HCT116 (cell line): ENCODE results near the gene TTC9. TPM values are rescaled to one million over a fixed set of nuclear protein-coding genes. Genes with fewer than 3 reads are reported as not detected.

ENCODE experiments used
- ATAC-seq: fragments of 200-7000 bp; cut with Tn5 transposase; 2 replicates; pipeline ENCODE4 v1.9.1; 2020; ENCODE audit warnings: mild to moderate bottlenecking, moderate library complexity
- BruUV-seq: library from RNA; stranded (reverse); fragments of 400-500 nt; replicated peaks from 2 replicates; lab custom pipeline; 2021; lab: Mats Ljungman, UMichigan
- CTCF ChIA-PET: fragments of 300-600 bp; sonication (Branson Sonifier 250); formaldehyde crosslinking; loops from one replicate; lab custom pipeline; 2021; ENCODE audit warnings: antibody characterized with exemption; lab: Charles Lee
- POLR2A ChIA-PET: fragments of 300-600, 350-600 bp; sonication (Branson Sonifier 250); formaldehyde crosslinking; loops from one replicate; lab custom pipeline; 2021; ENCODE audit warnings: antibody characterized with exemption; lab: Charles Lee
- RAD21 ChIA-PET, 2 experiments: fragments of 300-600 bp; sonication (Branson Sonifier 250); formaldehyde crosslinking; loops; one replicate each; lab custom pipeline; 2023; ENCODE audit warnings: low total read pairs in 2 of 2; ENCODE audit not compliant: uncharacterized antibody in 2 of 2, unreplicated experiment in 2 of 2, low non-redundant PET in 1 of 2; lab: Charles Lee
- DNase-seq: peaks from one replicate; pipeline ENCODE4 v3.0.0-alpha.2; 2010; ENCODE audit warnings: low read depth, low spot score
- H2AFZ ChIP-seq: fragments of 200-600 bp; shearing (Covaris generic), sonication (generic); 2 replicates; pipeline ENCODE4 v1.6.1; 2017; ENCODE audit warnings: low read depth, mixed run types, mixed read lengths, antibody characterized with exemption, low read length; ENCODE audit not compliant: poor library complexity, severe bottlenecking
- H3K27ac ChIP-seq: 2 replicates; pipeline ENCODE4 v1.5.1; 2012; ENCODE audit warnings: low read depth, low read length
- H3K27me3 ChIP-seq: fragments of 200-600 bp; sonication (generic); 2 replicates; pipeline ENCODE4 v1.6.1; 2016; ENCODE audit warnings: mixed run types, low read length, mixed read lengths; ENCODE audit not compliant: insufficient read depth
- H3K36me3 ChIP-seq, 2 experiments: fragments of 200-500 bp in 1 of 2; fragments of 200-600 bp in 1 of 2; sonication (Bioruptor generic) in 1 of 2; sonication (generic) in 1 of 2; 2 replicates each; pipeline versions ENCODE4 v1.5.1 to v1.6.1; 2014 to 2016; ENCODE audit warnings: low read length in 2 of 2, inconsistent platforms in 1 of 2, mixed read lengths in 1 of 2, mixed run types in 1 of 2; ENCODE audit not compliant: insufficient read depth in 2 of 2, control insufficient read depth in 1 of 2
- H3K4me1 ChIP-seq, 2 experiments: fragments of 200-600 bp in 1 of 2; sonication (generic) in 1 of 2; 2 replicates each; pipeline versions ENCODE4 v1.5.1 to v1.6.1; 2012 to 2017; ENCODE audit warnings: low read length in 2 of 2, inconsistent platforms in 1 of 2, mild to moderate bottlenecking in 1 of 2, mixed read lengths in 1 of 2, mixed run types in 1 of 2, moderate library complexity in 1 of 2; ENCODE audit not compliant: insufficient read depth in 2 of 2, control insufficient read depth in 1 of 2
- H3K4me2 ChIP-seq: fragments of 200-600 bp; sonication (generic); 2 replicates; pipeline ENCODE4 v1.6.1; 2017; ENCODE audit warnings: mixed run types, low read length, mixed read lengths
- H3K4me3 ChIP-seq, 2 experiments: fragments of 200-600 bp in 1 of 2; sonication (generic) in 1 of 2; replicated peaks in 1 of 2; 2 replicates each; pipeline ENCODE4 v1.5.1; 2011 to 2016; ENCODE audit warnings: low read length in 2 of 2, control low read depth in 1 of 2, low read depth in 1 of 2, mild to moderate bottlenecking in 1 of 2, mixed read lengths in 1 of 2, mixed run types in 1 of 2
- H3K79me2 ChIP-seq: fragments of 200-600 bp; sonication (generic); 2 replicates; pipeline ENCODE4 v1.6.1; 2017; ENCODE audit warnings: mild to moderate bottlenecking, mixed run types, low read length, moderate library complexity, mixed read lengths; ENCODE audit not compliant: insufficient read depth
- H3K9ac ChIP-seq: fragments of 200-600 bp; sonication (generic); 2 replicates; pipeline ENCODE4 v1.6.1; 2016; ENCODE audit warnings: low read length, mixed read lengths
- H3K9me2 ChIP-seq: fragments of 200-600 bp; sonication (generic), shearing (Covaris generic); 2 replicates; pipeline ENCODE4 v1.6.1; 2017; ENCODE audit warnings: mixed run types, mild to moderate bottlenecking, moderate library complexity; ENCODE audit not compliant: insufficient read depth
- H3K9me3 ChIP-seq, 2 experiments: fragments of 200-500 bp in 1 of 2; fragments of 200-600 bp in 1 of 2; sonication (Bioruptor generic) in 1 of 2; sonication (generic) in 1 of 2; 2 replicates each; pipeline ENCODE4 v1.6.1; 2014 to 2017; ENCODE audit warnings: low read length in 2 of 2, mixed read lengths in 2 of 2, inconsistent platforms in 1 of 2, low read depth in 1 of 2, mild to moderate bottlenecking in 1 of 2, mixed run types in 1 of 2, moderate library complexity in 1 of 2; ENCODE audit not compliant: control insufficient read depth in 1 of 2, insufficient read depth in 1 of 2
- H4K20me1 ChIP-seq: fragments of 200-600 bp; sonication (generic), shearing (Covaris generic); 2 replicates; pipeline ENCODE4 v1.6.1; 2017; ENCODE audit warnings: mixed run types, mild to moderate bottlenecking, moderate library complexity; ENCODE audit not compliant: insufficient read depth
- CBX3 ChIP-seq: IDR thresholded peaks from 2 replicates; pipeline ENCODE4 v1.6.1; 2012; ENCODE audit warnings: low read depth
- EGR1 ChIP-seq: IDR thresholded peaks from 2 replicates; pipeline ENCODE4 v1.6.1; 2012; ENCODE audit warnings: low read depth
- ELF1 ChIP-seq: IDR thresholded peaks from 2 replicates; pipeline ENCODE4 v1.6.1; 2012; ENCODE audit warnings: low read depth, borderline replicate concordance
- EZH2 ChIP-seq: fragments of 200-600 bp; sonication (generic); IDR thresholded peaks from 2 replicates; pipeline ENCODE4 v1.6.1; 2017; ENCODE audit warnings: antibody characterized with exemption, mixed run types
- EZH2phosphoT487 ChIP-seq: fragments of 200-600 bp; IDR thresholded peaks from 2 replicates; pipeline ENCODE4 v1.6.1; 2018; ENCODE audit warnings: antibody characterized with exemption, borderline replicate concordance
- JUND ChIP-seq: IDR thresholded peaks from 2 replicates; pipeline ENCODE4 v1.6.1; 2012
- SIN3A ChIP-seq: IDR thresholded peaks from 2 replicates; pipeline ENCODE4 v1.6.1; 2012; ENCODE audit warnings: low read depth
- SRF ChIP-seq: IDR thresholded peaks from 2 replicates; pipeline ENCODE4 v1.6.1; 2012; ENCODE audit warnings: low read depth
- ZFX ChIP-seq: fragments of 450-650 bp; IDR thresholded peaks from 2 replicates; pipeline ENCODE4 v1.6.1; 2017
- intact Hi-C: fragments of 100-400 bp; cut with micrococcal nuclease; formaldehyde crosslinking; loops from 2 replicates; pipeline ENCODE4 v1.10.0; 2022
- total RNA-seq: library from RNA; stranded (reverse); gene quantifications from one replicate; pipeline ENCODE4 v1.2.1, GENCODE V29; 2021; ENCODE audit not compliant: unreplicated experiment
- TF ChIP-seq, protein P1 (sequence below): IDR thresholded peaks from 2 replicates; pipeline ENCODE4 v1.6.1; 2011; ENCODE audit warnings: mild to moderate bottlenecking, low read length, moderate library complexity; ENCODE audit not compliant: insufficient replicate concordance; ENCODE audit errors: extremely low read depth

The TTC9 gene
- total RNA-seq, 1 experiment from 2014 or later = 2.4 TPM

DNA sequence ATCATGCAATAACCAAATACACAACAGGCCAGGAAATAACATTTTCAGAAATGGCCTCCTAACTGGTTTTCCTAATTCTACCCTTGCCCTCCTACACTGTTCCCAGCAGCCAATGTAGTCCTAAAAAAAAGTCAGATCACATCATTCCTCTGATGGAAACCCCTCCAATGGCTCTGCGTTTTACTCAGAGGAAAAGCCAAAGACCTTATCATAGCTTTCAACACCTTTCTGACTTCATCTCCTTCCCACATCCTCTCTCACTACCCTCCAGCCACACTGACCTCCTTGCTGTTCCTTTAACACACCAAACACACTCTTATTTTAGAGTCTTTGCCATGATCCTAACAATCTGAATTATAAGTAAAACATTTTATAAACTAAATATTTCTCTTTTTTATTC, 42.4 kb upstream of the TTC9 start:
- peaks cover 62% of the 10 kb centered on the region for H3K79me2 ChIP-seq
- POLR2A ChIA-PET = no interaction called here

More for the DNA sequence above, 42.4 kb upstream of the TTC9 start:
- RAD21 ChIA-PET = no interaction called here
- BruUV-seq = no TSS peak
- Histone ChIP-seq H2AFZ (no peak overlapping the region), H3K27ac (no peak overlapping the region), H3K9ac (peak overlapping the region; percentile 85), H3K36me3 (peaks cover 6 to 23% of the 10 kb centered on the region in 2 experiments; a peak in 3 of 4 replicates), H3K9me2 (peaks cover 3% of the 10 kb centered on the region; the same call in 1 of the 2 replicates), H3K4me1 (peaks cover 10 to 17% of the 10 kb centered on the region in 2 experiments), H3K4me3 (peak overlapping the region; percentile 90 to 92), H3K4me2 (peak overlapping the region; percentile 81), H3K9me3 (no peaks in the 10 kb centered on the region), H4K20me1 (peaks cover 3% of the 10 kb centered on the region), H3K27me3 (no peaks in the 10 kb centered on the region)
- TF ChIP-seq CBX3 (no peak), ZFX (no peak), JUND (no peak), EGR1 (no peak), EZH2phosphoT487 (no peak), EZH2 (no peak), SRF (no peak), ELF1 (no peak), SIN3A (no peak)
- TF ChIP-seq, protein P1, sequence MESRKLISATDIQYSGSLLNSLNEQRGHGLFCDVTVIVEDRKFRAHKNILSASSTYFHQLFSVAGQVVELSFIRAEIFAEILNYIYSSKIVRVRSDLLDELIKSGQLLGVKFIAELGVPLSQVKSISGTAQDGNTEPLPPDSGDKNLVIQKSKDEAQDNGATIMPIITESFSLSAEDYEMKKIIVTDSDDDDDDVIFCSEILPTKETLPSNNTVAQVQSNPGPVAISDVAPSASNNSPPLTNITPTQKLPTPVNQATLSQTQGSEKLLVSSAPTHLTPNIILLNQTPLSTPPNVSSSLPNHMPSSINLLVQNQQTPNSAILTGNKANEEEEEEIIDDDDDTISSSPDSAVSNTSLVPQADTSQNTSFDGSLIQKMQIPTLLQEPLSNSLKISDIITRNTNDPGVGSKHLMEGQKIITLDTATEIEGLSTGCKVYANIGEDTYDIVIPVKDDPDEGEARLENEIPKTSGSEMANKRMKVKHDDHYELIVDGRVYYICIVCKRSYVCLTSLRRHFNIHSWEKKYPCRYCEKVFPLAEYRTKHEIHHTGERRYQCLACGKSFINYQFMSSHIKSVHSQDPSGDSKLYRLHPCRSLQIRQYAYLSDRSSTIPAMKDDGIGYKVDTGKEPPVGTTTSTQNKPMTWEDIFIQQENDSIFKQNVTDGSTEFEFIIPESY = no peak
- CTCF ChIA-PET = no interaction called here
- intact Hi-C loops = no loop called here
- DNase-seq = no peak
- no peak for ATAC-seq
